Measurements from ENCODE around the gene CYYR1.

CYYR1 gene

GRCh38 chr21:26572702-26573381 lies at the start of gene CYYR1:
Gene CYYR1, minus strand, starts transcription at chr21:26573286. Its CDS starts 346 bp downstream, at chr21:26572940.
- DNase-seq, result no peak

- no peak for DNase-seq
These were observed 44.1 kb upstream of the CYYR1 start for GRCh38 chr21:26617176-26617575.

DNA sequence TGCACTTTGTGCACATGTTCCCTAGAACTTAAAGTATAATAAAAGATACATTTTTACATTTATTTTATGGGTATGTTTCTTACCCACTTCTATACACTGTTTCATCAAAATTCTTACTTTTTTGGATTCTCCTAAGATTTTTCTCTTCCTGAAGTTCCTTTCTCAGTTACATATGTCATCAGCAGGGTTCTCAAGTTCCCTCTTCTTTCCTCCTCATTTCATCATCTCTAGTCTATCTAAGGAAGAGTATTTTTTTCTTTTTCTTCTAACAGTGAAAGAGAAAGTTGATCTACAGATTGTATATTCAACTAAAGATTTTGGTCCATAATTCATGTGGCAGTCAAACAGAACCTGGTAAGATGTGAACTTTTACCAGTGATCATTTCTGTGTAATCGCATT lies 41.2 kb upstream of the CYYR1 start:
- no peak for DNase-seq

DNA sequence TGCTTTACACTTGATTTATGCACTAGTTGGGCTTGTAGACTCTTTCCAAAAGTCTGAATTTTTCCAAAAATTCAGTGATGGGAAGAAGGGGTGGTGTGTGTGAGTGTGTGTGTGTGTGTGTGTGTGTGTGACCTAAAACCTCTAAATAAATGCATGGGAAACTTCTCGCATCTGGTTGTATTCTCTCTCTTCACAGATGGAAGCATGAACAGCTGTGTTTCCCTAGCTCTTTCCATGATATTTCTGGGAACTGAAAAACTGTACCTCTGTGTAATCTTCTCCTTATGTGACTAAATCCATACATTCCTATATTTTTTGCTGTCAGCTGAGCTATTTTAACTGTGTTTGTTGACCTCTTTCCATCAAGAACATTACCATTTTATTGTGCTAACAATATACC lies 26.2 kb upstream of the CYYR1 start:
- DNase-seq, result no peak

GRCh38 chr21:26597981-26598380 lies 24.9 kb upstream of the CYYR1 start:
- no peak for DNase-seq

DNA sequence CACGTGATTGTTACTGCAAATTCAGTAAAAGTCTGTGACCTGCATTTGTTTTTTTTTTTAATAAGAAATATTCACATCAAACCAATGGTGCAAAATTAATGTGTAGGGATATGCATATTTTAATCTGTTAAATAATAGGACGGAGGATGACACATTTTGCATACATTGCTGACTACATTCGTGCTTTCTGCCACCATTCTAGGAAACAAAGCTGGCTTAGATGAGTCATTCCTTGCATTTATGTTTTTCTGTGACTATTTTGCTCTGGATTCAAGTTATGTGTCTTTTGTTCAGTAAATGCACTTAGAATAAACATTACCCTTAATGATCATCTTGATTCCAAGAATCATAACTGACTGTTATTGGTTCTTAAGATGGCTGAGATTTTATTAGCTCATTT lies 23.9 kb upstream of the CYYR1 start:
- DNase-seq, result no peak

DNA sequence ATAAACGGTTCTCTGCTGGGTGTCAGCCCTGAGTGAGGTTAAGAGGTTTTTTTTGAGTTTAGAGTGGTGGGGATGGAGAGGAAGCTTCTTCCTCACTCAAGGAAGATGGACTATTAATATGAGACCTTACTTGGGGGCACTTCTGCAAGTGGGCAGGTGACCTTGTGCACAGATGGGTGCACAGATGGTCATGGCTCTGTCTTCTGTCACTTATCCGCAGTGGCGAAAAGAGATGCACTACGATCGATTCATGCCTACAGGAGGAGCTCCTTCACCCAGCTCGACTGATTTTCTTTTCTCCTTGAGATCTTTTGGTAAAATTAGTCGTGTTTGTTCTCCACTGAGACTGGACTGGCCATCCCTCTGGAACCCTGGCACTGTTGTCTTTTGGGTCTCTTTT lies 22.9 kb upstream of the CYYR1 start:
- DNase-seq, result no peak

GRCh38 chr21:26593800-26594199 lies 20.7 kb upstream of the CYYR1 start:
- DNase-seq, result no peak

GRCh38 chr21:26591543-26591942 lies 18.5 kb upstream of the CYYR1 start:
- no peak for DNase-seq

GRCh38 chr21:26588446-26588845 lies 15.4 kb upstream of the CYYR1 start:
- no peak for DNase-seq

GRCh38 chr21:26587736-26588201 lies 14.7 kb upstream of the CYYR1 start:
- DNase-seq, result no peak

DNA sequence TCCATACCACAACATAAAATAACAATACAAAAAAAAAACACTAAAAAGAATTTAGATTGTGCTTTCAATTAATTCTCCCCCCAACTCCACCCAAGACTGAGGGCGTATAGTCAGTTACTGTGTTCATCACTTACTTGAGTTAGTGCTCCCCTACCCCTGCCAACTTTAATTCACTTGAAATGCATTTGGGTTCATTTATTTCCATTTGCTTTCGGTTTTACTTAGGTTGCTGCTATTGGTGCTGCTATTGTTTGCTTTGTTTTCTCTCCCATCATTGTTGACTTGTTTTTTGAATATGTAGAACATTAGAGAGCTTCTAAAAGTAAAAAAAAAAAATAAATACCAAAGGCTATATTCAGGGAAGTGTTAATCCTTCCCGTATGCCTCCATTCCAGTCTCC lies 10.7 kb upstream of the CYYR1 start:
- no peak for DNase-seq

- no peak for DNase-seq
These were observed 8.7 kb upstream of the CYYR1 start for GRCh38 chr21:26581818-26582217.

DNA sequence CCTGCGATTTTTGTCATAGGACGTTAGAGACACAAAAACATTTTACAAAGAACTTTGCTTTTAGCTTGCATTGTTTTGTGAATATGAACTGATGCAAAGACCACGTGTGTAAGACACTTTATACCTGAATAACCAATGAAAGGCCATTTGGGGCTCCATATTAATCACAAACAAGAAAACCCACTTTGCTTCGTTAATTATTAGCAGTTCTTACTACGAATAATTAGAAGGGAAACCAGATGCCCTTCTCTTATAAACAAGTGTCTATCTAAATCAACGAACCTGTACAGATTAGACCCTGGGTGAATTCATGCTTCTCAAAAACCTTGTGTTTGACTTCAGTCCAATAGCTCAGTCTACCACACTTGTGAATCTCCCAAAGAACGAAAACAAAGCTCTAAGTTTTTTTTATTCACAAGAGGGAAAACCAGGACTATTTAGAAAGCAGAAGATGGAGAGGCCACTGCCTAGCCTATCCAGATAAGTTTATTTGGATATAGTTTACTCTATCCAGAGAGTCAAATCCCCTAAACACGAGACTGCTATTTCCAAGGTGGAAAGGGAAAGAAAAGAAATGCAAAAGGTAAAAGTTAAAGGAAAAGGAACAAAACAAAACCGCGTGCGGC lies 897 bp downstream of the CYYR1 start:
- no peak for DNase-seq

GRCh38 chr21:26570203-26570602 lies 2.9 kb downstream of the CYYR1 start:
- no peak for DNase-seq

DNA sequence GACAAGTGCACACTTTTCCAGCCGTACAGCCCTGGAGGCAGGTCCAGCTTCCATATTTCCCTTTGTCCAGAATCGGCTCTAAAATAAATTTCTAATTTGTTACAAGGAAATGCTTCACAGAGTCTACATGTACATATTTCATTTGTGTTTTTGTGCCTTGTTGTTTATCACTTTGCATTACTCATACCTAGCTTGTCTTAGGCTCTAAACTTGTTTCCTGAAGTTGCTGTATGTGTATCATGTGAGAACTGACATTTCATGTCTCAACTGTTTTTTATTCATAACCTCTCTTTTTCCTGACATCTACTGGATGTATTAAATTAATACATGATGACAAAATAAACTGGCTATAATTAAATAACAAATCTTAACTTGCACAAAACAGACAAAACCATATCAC lies 7.5 kb downstream of the CYYR1 start:
- DNase-seq, result no peak

GRCh38 chr21:26565111-26565510 lies 8.0 kb downstream of the CYYR1 start:
- DNase-seq, result no peak

DNA sequence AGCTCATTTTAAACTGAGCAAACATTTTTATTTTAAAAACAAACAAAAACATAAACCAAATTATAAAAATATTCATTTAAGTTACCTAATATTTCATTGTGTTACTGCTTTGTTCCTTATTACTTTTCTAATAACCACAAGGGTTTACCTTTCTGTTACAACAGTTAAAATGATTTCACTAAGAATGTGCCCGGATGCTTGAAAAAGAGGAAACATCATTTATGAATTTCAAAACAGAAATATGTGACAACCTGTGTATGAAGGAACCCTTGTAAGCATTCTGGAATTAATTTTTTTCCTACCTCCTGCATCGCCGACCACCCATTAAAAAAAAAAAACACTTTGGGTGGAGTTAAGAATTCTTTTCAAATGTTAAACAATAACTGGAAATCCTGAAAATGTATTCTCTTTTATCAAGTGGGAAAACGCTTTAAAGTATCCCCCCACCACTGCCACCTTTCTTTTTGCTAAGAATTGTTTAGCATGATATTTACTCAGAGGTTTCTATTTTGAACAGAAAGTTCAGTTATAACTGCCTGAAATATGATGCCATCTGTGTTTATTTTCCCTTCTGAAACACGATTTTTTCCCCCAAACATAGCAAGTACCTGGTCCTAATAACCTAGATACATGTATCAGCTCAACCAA lies 9.1 kb downstream of the CYYR1 start:
- DNase-seq, result no peak

- DNase-seq, result no peak
These were observed 12.5 kb downstream of the CYYR1 start for GRCh38 chr21:26560612-26561011.

DNA sequence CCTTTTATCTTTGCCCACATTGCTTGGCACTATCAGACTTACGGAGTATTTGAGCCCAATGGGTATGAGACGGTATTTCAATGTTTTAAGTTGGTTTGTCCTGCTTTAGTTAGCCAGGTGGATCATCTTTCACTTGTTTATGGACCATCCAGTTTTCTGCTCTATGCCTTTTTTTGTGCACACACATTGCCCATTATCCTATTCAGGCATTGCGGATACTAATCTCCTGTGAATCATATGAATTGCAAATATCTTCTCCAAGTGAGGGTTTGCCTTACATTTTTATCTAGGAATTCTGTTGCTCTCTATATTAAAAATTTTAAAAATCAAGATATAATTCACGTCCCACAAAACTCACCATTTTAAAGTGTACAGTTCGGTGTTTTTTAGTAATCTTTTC lies 14.0 kb downstream of the CYYR1 start:
- DNase-seq, result no peak

- no peak for DNase-seq
These were observed 16.0 kb downstream of the CYYR1 start for GRCh38 chr21:26557106-26557505.

- no peak for DNase-seq
These were observed 17.4 kb downstream of the CYYR1 start for GRCh38 chr21:26555540-26556146.

- no peak for DNase-seq
These were observed 18.7 kb downstream of the CYYR1 start for GRCh38 chr21:26554365-26554764.

GRCh38 chr21:26553898-26554297 lies 19.2 kb downstream of the CYYR1 start:
- DNase-seq, result no peak

Data from activated CD4-positive, CD25-positive, alpha-beta regulatory T cell (primary cell).